ENCODE measurements around the gene ESPNL. TPM values are rescaled to one million over a fixed set of nuclear protein-coding genes. Genes with fewer than 3 reads are reported as not detected.

Gene ESPNL
- total RNA-seq, 4 donors from 2014 or later, result 0.14 to 4.4 (median 0.72) TPM

DNA sequence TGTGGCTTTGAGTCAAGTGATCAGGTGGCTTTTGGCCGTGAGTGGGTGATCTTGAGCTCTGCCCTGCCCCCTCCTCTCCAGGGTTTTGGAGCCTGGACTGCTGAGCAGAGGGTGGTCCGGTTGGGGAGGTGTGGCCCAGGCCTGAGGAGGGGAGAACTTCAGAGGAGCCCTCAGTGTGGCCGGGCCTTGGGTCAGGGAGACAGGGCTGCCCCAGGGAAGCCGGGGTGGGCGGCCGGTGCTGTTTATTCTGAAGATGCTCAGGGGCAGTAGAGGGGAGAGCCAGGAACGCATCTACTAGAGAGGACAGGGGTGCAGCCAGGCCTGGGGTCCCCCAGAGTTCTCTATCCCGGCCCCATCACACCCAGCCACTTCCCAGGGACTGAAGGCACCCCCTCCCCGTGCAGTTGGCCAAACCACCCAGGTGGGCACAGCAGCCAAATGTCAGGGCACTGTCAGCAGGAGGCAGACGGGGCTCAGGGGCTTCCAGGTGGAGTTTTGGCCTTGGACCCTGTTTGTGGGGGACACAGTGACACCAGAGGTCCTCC is 59.6 kb downstream of the ESPNL start:
- peaks cover 61% of the 10 kb centered on the region for H3K27me3 ChIP-seq
- in situ Hi-C loops (cut with MboI; ENCODE audit: low pct_ligation_motif_present in 1 of 4, low pct_unique_long_range_greater_than_20kb in 1 of 4, low sequenced_read_pairs in 3 of 4) (no loop called here), intact Hi-C loops (cut with DNase I; ENCODE audit: low total_unique reads) (no loop called here)
- no peaks in the 10 kb centered on the region for H3K36me3 ChIP-seq
- H3K4me1 ChIP-seq, result peaks cover 12 to 26% (median 20%) of the 10 kb centered on the region in 4 donors
- no peak overlapping the region for H3K4me3 ChIP-seq
- 56% methylated on average over 10 of the region's 10 CpGs; no CpG with 5 or more reads in 1 of the 2 donors for WGBS, 2 donors (ENCODE audit: low coverage in 1 of 2)
- no peaks in the 10 kb centered on the region for H3K9me3 ChIP-seq
- TF ChIP-seq POLR2A (IDR thresholded peaks at IDR 0.05), result no peak
- TF ChIP-seq POLR2AphosphoS5 (IDR thresholded peaks at IDR 0.05), result no peak
- no peak for TF ChIP-seq EP300 (IDR thresholded peaks at IDR 0.05; ENCODE audit: low read depth)
- TF ChIP-seq, protein P1, sequence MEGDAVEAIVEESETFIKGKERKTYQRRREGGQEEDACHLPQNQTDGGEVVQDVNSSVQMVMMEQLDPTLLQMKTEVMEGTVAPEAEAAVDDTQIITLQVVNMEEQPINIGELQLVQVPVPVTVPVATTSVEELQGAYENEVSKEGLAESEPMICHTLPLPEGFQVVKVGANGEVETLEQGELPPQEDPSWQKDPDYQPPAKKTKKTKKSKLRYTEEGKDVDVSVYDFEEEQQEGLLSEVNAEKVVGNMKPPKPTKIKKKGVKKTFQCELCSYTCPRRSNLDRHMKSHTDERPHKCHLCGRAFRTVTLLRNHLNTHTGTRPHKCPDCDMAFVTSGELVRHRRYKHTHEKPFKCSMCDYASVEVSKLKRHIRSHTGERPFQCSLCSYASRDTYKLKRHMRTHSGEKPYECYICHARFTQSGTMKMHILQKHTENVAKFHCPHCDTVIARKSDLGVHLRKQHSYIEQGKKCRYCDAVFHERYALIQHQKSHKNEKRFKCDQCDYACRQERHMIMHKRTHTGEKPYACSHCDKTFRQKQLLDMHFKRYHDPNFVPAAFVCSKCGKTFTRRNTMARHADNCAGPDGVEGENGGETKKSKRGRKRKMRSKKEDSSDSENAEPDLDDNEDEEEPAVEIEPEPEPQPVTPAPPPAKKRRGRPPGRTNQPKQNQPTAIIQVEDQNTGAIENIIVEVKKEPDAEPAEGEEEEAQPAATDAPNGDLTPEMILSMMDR (IDR thresholded peaks at IDR 0.05), result no peak
- no peak overlapping the region for H3K27ac ChIP-seq
- DNase-seq, result no peak

DNA sequence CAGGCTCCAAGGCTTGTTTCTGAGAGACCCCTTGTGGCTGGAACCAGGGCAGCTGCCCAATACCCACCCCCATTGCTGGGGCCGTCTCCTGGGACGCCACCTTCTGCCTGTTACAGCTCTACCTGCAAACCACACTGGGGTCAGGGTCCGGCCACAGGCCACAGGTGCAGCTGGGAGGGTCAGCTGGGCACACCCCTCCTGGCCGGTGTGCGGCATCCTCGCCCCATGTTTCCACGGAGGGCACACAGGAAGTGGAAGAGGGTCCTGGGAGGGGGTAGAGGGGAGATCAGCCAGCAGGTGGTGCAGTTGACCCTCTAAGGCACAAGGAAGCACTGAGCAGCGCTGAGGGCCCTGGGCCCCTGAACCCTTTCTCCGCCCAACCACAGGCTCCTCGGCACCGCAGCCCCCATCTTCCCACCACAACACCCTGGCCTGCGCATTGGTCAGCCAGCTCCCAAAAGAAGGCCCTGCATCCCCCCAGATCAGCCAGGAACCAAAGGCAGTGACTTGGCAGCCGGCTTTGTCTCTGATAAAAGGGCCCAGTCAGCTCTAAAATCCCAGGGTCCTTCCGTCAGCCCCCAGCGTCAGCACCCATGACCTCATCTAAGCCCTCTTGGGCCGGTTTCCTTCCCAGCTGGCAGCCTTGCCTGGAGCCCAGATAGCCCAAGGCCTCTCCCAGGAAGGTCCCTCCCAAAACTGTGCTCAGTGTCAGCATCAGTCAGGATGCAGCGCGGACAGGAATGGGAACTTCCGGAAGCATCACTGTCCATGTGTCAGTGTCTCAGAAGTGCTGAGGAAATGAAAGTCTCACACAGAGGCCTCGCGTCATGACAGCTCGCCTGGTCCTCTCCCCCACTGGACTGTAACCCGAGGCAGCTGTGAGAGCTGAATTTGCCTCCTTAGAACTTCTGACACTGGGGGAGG is 60.3 kb downstream of the ESPNL start:
- H3K36me3 ChIP-seq, result no peaks in the 10 kb centered on the region
- peaks cover 61% of the 10 kb centered on the region for H3K27me3 ChIP-seq
- DNase-seq, result no peak
- in situ Hi-C loops (cut with MboI; ENCODE audit: low pct_ligation_motif_present in 1 of 4, low pct_unique_long_range_greater_than_20kb in 1 of 4, low sequenced_read_pairs in 3 of 4) (no loop called here), intact Hi-C loops (cut with DNase I; ENCODE audit: low total_unique reads) (no loop called here)
- TF ChIP-seq, protein P1 (IDR thresholded peaks at IDR 0.05), result peak in 1 of 5 experiments; percentile 10
- TF ChIP-seq POLR2A (IDR thresholded peaks at IDR 0.05) (no peak), EP300 (IDR thresholded peaks at IDR 0.05; ENCODE audit: low read depth) (no peak)
- H3K27ac ChIP-seq, result no peak overlapping the region
- no peaks in the 10 kb centered on the region for H3K9me3 ChIP-seq
- WGBS, 2 donors (ENCODE audit: low coverage in 1 of 2), result 46% methylated on average over 22 of the region's 23 CpGs; no CpG with 5 or more reads in 1 of the 2 donors
- H3K4me3 ChIP-seq, result no peak overlapping the region
- H3K4me1 ChIP-seq, result peaks cover 12 to 26% (median 20%) of the 10 kb centered on the region in 4 donors

- H3K9me3 ChIP-seq, result no peaks in the 10 kb centered on the region
- no peak overlapping the region for H3K27ac ChIP-seq
- no peaks in the 10 kb centered on the region for H3K36me3 ChIP-seq
- peaks cover 12 to 26% (median 20%) of the 10 kb centered on the region in 4 donors for H3K4me1 ChIP-seq
- intact Hi-C loops (cut with DNase I; ENCODE audit: low total_unique reads), result loop anchor here (1.0 kb wide), 1 partner anchor 101 kb away; no protein-coding TSS in a partner anchor
- peaks cover 61% of the 10 kb centered on the region for H3K27me3 ChIP-seq
- no peak for DNase-seq
- no peak overlapping the region for H3K4me3 ChIP-seq
- TF ChIP-seq POLR2AphosphoS5 (IDR thresholded peaks at IDR 0.05), result no peak
- no peak for TF ChIP-seq POLR2A (IDR thresholded peaks at IDR 0.05)
- TF ChIP-seq, protein P1 (IDR thresholded peaks at IDR 0.05), result no peak
- no peak for TF ChIP-seq EP300 (IDR thresholded peaks at IDR 0.05; ENCODE audit: low read depth)
- 86% methylated on average over 21 of the region's 21 CpGs; no CpG with 5 or more reads in 1 of the 2 donors for WGBS, 2 donors (ENCODE audit: low coverage in 1 of 2)
- in situ Hi-C loops (cut with MboI; ENCODE audit: low pct_ligation_motif_present in 1 of 4, low pct_unique_long_range_greater_than_20kb in 1 of 4, low sequenced_read_pairs in 3 of 4), result no loop called here
Observed at GRCh38 chr2:238161291-238162051, 61.3 kb downstream of the ESPNL start.

All from transverse colon (tissue), 4 donors.